DND-41 (cell line): ENCODE data around the gene SNTG2.

Experiments used
- CTCF ChIP-seq: IDR thresholded peaks from 2 replicates; pipeline ENCODE4 v1.5.1; 2012; ENCODE audit warnings: borderline replicate concordance, low read length, moderate library complexity, mild to moderate bottlenecking; ENCODE audit not compliant: poor library complexity, severe bottlenecking; ENCODE audit errors: extremely low read depth
- EZH2 ChIP-seq: IDR thresholded peaks from 3 replicates; pipeline ENCODE4 v1.6.1; 2012; ENCODE audit warnings: borderline replicate concordance, low read depth, mild to moderate bottlenecking, moderate library complexity, low read length, inconsistent platforms; ENCODE audit not compliant: severe bottlenecking

GRCh38 chr2:1414121-1414520 is 463.5 kb downstream of the SNTG2 start:
- TF ChIP-seq CTCF, result no peak
- TF ChIP-seq EZH2, result no peak
